Measurements from ENCODE around the gene YIF1B. TPM values are rescaled to one million over a fixed set of nuclear protein-coding genes. Genes with fewer than 3 reads are reported as not detected.

The YIF1B gene
- total and polyA plus RNA-seq, 2 donors from 2014 or later, result 30.3 to 62.7 TPM

GRCh38 chr19:38362076-38362945, 46.6 kb upstream of the YIF1B start:
- H3K9me3 ChIP-seq (ENCODE audit: control insufficient read depth in 2 of 3, insufficient read depth in 1 of 3, low read length in 3 of 3), result no peaks in the 10 kb centered on the region
- H3K4me1 ChIP-seq (ENCODE audit: control insufficient read depth in 2 of 3, insufficient read depth in 2 of 3, low read depth in 1 of 3, low read length in 3 of 3), result peaks cover 0 to 3% (median 0%) of the 10 kb centered on the region in 3 donors
- H3K27me3 ChIP-seq (ENCODE audit: control insufficient read depth, insufficient read depth, low read length), result peaks cover 7% of the 10 kb centered on the region
- H3K4me3 ChIP-seq (ENCODE audit: low read length in 3 of 3), result peak overlapping the region; percentile 51 to 67 (median 67)
- FAIRE-seq (no peak), DNase-seq (peak; percentile 80 to 93 (median 84))
- peak overlapping the region in 1 of 2 donors; percentile 47 for H3K27ac ChIP-seq (ENCODE audit: low read depth in 2 of 2, low read length in 2 of 2)
- no peaks in the 10 kb centered on the region for H3K36me3 ChIP-seq (ENCODE audit: control insufficient read depth in 2 of 3, insufficient read depth in 3 of 3, low read length in 3 of 3)
- H3K9ac ChIP-seq (ENCODE audit: low read length in 3 of 3), result peak overlapping the region in 1 of 3 donors; percentile 15
- intact Hi-C loops (cut with DNase I), result no loop called here
- no peak for TF ChIP-seq CTCF (IDR thresholded peaks at IDR 0.05; ENCODE audit: borderline replicate concordance, extremely low read depth, insufficient read depth)

GRCh38 chr19:38361633-38362075, 45.9 kb upstream of the YIF1B start:
- Histone ChIP-seq H3K4me1 (ENCODE audit: control insufficient read depth in 2 of 3, insufficient read depth in 2 of 3, low read depth in 1 of 3, low read length in 3 of 3) (peaks cover 0 to 3% (median 0%) of the 10 kb centered on the region in 3 donors), H3K9me3 (ENCODE audit: control insufficient read depth in 2 of 3, insufficient read depth in 1 of 3, low read length in 3 of 3) (no peaks in the 10 kb centered on the region), H3K9ac (ENCODE audit: low read length in 3 of 3) (peak overlapping the region in 1 of 3 donors; percentile 41), H3K4me3 (ENCODE audit: low read length in 3 of 3) (peak overlapping the region; percentile 50 to 67 (median 67)), H3K27ac (ENCODE audit: low read depth in 2 of 2, low read length in 2 of 2) (no peak overlapping the region), H3K27me3 (ENCODE audit: control insufficient read depth, insufficient read depth, low read length) (peaks cover 7% of the 10 kb centered on the region), H3K36me3 (ENCODE audit: control insufficient read depth in 2 of 3, insufficient read depth in 3 of 3, low read length in 3 of 3) (no peaks in the 10 kb centered on the region)
- no peak for TF ChIP-seq CTCF (IDR thresholded peaks at IDR 0.05; ENCODE audit: borderline replicate concordance, extremely low read depth, insufficient read depth)
- FAIRE-seq, result no peak
- peak; percentile 91 to 96 (median 93) for DNase-seq
- intact Hi-C loops (cut with DNase I), result no loop called here

- H3K36me3 ChIP-seq (ENCODE audit: control insufficient read depth in 2 of 3, insufficient read depth in 3 of 3, low read length in 3 of 3), result no peaks in the 10 kb centered on the region
- FAIRE-seq (no peak), DNase-seq (no peak)
- peaks cover 0 to 3% (median 0%) of the 10 kb centered on the region in 3 donors for H3K4me1 ChIP-seq (ENCODE audit: control insufficient read depth in 2 of 3, insufficient read depth in 2 of 3, low read depth in 1 of 3, low read length in 3 of 3)
- H3K9ac ChIP-seq (ENCODE audit: low read length in 3 of 3), result peak overlapping the region in 1 of 3 donors; percentile 41
- H3K9me3 ChIP-seq (ENCODE audit: control insufficient read depth in 2 of 3, insufficient read depth in 1 of 3, low read length in 3 of 3), result no peaks in the 10 kb centered on the region
- peaks cover 7% of the 10 kb centered on the region for H3K27me3 ChIP-seq (ENCODE audit: control insufficient read depth, insufficient read depth, low read length)
- H3K27ac ChIP-seq (ENCODE audit: low read depth in 2 of 2, low read length in 2 of 2), result no peak overlapping the region
- no peak for TF ChIP-seq CTCF (IDR thresholded peaks at IDR 0.05; ENCODE audit: borderline replicate concordance, extremely low read depth, insufficient read depth)
- intact Hi-C loops (cut with DNase I), result no loop called here
- peak overlapping the region; percentile 41 to 55 (median 41) for H3K4me3 ChIP-seq (ENCODE audit: low read length in 3 of 3)
Observed at GRCh38 chr19:38360839-38361631, 45.3 kb upstream of the YIF1B start.

Measured in kidney (tissue), 14 donors.